Psoas muscle (tissue), 8 donors: ENCODE data around the gene ASB3. TPM values are rescaled to one million over a fixed set of nuclear protein-coding genes. Genes with fewer than 3 reads are reported as not detected.

Source experiments
- ATAC-seq, 4 donors: fragments of 200-7000 bp; cut with Tn5 transposase; one replicate each; pipeline ENCODE4 v1.9.1; 2020; ENCODE audit warnings: moderate library complexity in 3 of 4, mild to moderate bottlenecking in 2 of 4
- DNase-seq, 2 donors: peaks; one replicate each; pipeline ENCODE4 v3.0.0-alpha.2; 2020
- H3K27ac ChIP-seq: fragments of 200-600 bp; one replicate; pipeline ENCODE4 v1.8.0; 2022
- H3K27me3 ChIP-seq, 3 donors: fragments of 200-600 bp in 1 of 3; one replicate each; pipeline versions ENCODE4 v1.6.1 to v1.8.0; 2013 to 2022; ENCODE audit warnings: low read length in 2 of 3, mild to moderate bottlenecking in 2 of 3, moderate library complexity in 1 of 3; ENCODE audit not compliant: insufficient read depth in 3 of 3
- H3K36me3 ChIP-seq, 2 donors: fragments of 200-600 bp in 1 of 2; one replicate each; pipeline versions ENCODE4 v1.6.1 to v1.8.0; 2013 to 2022; ENCODE audit warnings: low read depth in 1 of 2, mild to moderate bottlenecking in 1 of 2, moderate library complexity in 1 of 2; ENCODE audit not compliant: insufficient read depth in 1 of 2
- H3K4me1 ChIP-seq: fragments of 200-600 bp; one replicate; pipeline ENCODE4 v1.8.0; 2022
- H3K4me3 ChIP-seq: fragments of 200-600 bp; one replicate; pipeline ENCODE4 v1.8.0; 2022; ENCODE audit warnings: mild to moderate bottlenecking
- H3K9me3 ChIP-seq: fragments of 200-600 bp; one replicate; pipeline ENCODE4 v1.8.0; 2022
- CTCF ChIP-seq: fragments of 200-600 bp; IDR thresholded peaks from one replicate; pipeline ENCODE4 v1.8.0; 2022; ENCODE audit warnings: antibody characterized with exemption
- WGBS, 3 donors: extraction: QIAGEN DNeasy Blood & Tissue Kit; methylation state at CpG; one replicate each; pipeline versions ENCODE4 v1.1.6 to v1.1.7; 2013; 5-methylcytosine and 5-hydroxymethylcytosine counted together
- intact Hi-C, 2 donors: fragments of 100-400 bp; cut with DNase I; formaldehyde crosslinking; loops; one replicate each; pipeline versions ENCODE4 v1.11.0 to v1.14.2; 2022
- polyA plus RNA-seq, 3 donors: library from polyadenylated mRNA; stranded (reverse); fragments of 200-250 nt; gene quantifications; one replicate each; pipeline ENCODE4 v1.2.3, GENCODE V29; 2013
- total RNA-seq, 4 donors: library from RNA; stranded (reverse); fragmentation: NEBNext Ultra II Directional in 2 of 4; extraction: Animal tissue kit (Norgen Biotek cat#: 25700) in 2 of 4; gene quantifications; one replicate each; pipeline versions ENCODE4 v1.2.1 to v1.2.4, GENCODE V29; 2021 to 2023
- donor health status: healthy with polysubstance abuse.
- donor health status: DM: no; HTN: no; CAD: no; lungs with moderate emphysema.
- donor health status: Bipolar disorder and iron deficiency.
- donor health status: healthy.
- donor health status: DM: yes; HTN: yes; CAD: no.
- donor health status: DM: no; HTN: no; CAD: no.
- donor health status: DM: no; HTN: no; CAD: no.
- donor health status: DM: yes; HTN: yes; CAD: no.

The ASB3 gene
- total and polyA plus RNA-seq, 7 donors = 2.9 to 6.8 (median 5.1) TPM

- Histone ChIP-seq H3K4me1 (no peaks in the 10 kb centered on the region), H3K27me3 (no peaks in the 10 kb centered on the region), H3K4me3 (no peak overlapping the region), H3K27ac (no peak overlapping the region), H3K9me3 (no peaks in the 10 kb centered on the region), H3K36me3 (no peaks in the 10 kb centered on the region)
- no peak for DNase-seq
- ATAC-seq = no peak
- no peak for TF ChIP-seq CTCF
- intact Hi-C loops = no loop called here
- 90 to 95% (median 92%) methylated on average over 3 of the region's 3 CpGs for WGBS, 3 donors
Measured at GRCh38 chr2:53640466-53640865, 146.3 kb downstream of the ASB3 start.

GRCh38 chr2:53636596-53636995, 150.2 kb downstream of the ASB3 start:
- TF ChIP-seq CTCF = no peak
- no peaks in the 10 kb centered on the region for H3K27me3 ChIP-seq
- H3K4me3 ChIP-seq = no peak overlapping the region
- DNase-seq (no peak), ATAC-seq (no peak)
- no peaks in the 10 kb centered on the region for H3K36me3 ChIP-seq
- no peak overlapping the region for H3K27ac ChIP-seq
- no peaks in the 10 kb centered on the region for H3K9me3 ChIP-seq
- intact Hi-C loops = no loop called here
- 47 to 62% (median 47%) methylated on average over 6 of the region's 6 CpGs for WGBS, 3 donors
- H3K4me1 ChIP-seq = no peaks in the 10 kb centered on the region

GRCh38 chr2:53636109-53636508, 150.6 kb downstream of the ASB3 start:
- TF ChIP-seq CTCF = no peak
- Histone ChIP-seq H3K4me3 (no peak overlapping the region), H3K36me3 (no peaks in the 10 kb centered on the region), H3K27me3 (no peaks in the 10 kb centered on the region), H3K27ac (no peak overlapping the region), H3K9me3 (no peaks in the 10 kb centered on the region), H3K4me1 (no peaks in the 10 kb centered on the region)
- intact Hi-C loops = no loop called here
- WGBS, 3 donors = 77 to 79% (median 78%) methylated on average over 4 of the region's 4 CpGs
- ATAC-seq (no peak), DNase-seq (no peak)

- Histone ChIP-seq H3K4me1 (no peaks in the 10 kb centered on the region), H3K4me3 (no peak overlapping the region), H3K27me3 (no peaks in the 10 kb centered on the region), H3K9me3 (no peaks in the 10 kb centered on the region), H3K36me3 (no peaks in the 10 kb centered on the region), H3K27ac (no peak overlapping the region)
- WGBS, 3 donors = 79 to 87% (median 83%) methylated on average over 3 of the region's 3 CpGs
- TF ChIP-seq CTCF = no peak
- DNase-seq (no peak), ATAC-seq (no peak)
- intact Hi-C loops = no loop called here
Measured at GRCh38 chr2:53635694-53636093, 151.1 kb downstream of the ASB3 start.

GRCh38 chr2:53633441-53633840, 153.3 kb downstream of the ASB3 start:
- H3K9me3 ChIP-seq = no peaks in the 10 kb centered on the region
- H3K4me1 ChIP-seq = no peaks in the 10 kb centered on the region
- H3K27ac ChIP-seq = no peak overlapping the region
- intact Hi-C loops = no loop called here
- peaks cover 0 to 2% (median 0%) of the 10 kb centered on the region in 3 donors for H3K27me3 ChIP-seq
- no peak overlapping the region for H3K4me3 ChIP-seq
- no peaks in the 10 kb centered on the region for H3K36me3 ChIP-seq
- no peak for DNase-seq
- WGBS, 3 donors = 60 to 77% (median 75%) methylated on average over 1 of the region's 1 CpG
- no peak for ATAC-seq
- TF ChIP-seq CTCF = no peak
